Body of pancreas (tissue), 4 donors: ENCODE results near the gene PCTP.

Experiments used
- CTCF ChIP-seq, 7 experiments: fragments of 450-650 bp in 4 of 7; fragments of 200-600 bp in 3 of 7; sonication (generic) in 3 of 7; IDR thresholded peaks; one replicate each; pipeline ENCODE4 v1.5.1; 2016 to 2019; ENCODE audit warnings: antibody characterized with exemption in 7 of 7
- POLR2A ChIP-seq, 3 donors: fragments of 450-650 bp; IDR thresholded peaks; one replicate each; pipeline ENCODE4 v1.6.1; 2016; ENCODE audit warnings: antibody characterized with exemption in 3 of 3, mild to moderate bottlenecking in 2 of 3

GRCh38 chr17:55717432-55717831 lies 33.4 kb upstream of the PCTP start:
- TF ChIP-seq CTCF (IDR thresholded peaks at IDR 0.05) (no peak), POLR2A (IDR thresholded peaks at IDR 0.05) (no peak)
